Tibial nerve (tissue), 4 donors: ENCODE data around the gene HLTF. TPM values are rescaled to one million over a fixed set of nuclear protein-coding genes. Genes with fewer than 3 reads are reported as not detected.

Source experiments
- DNase-seq, 2 donors: peaks; one replicate each; pipeline ENCODE4 v3.0.0-alpha.2; 2019; ENCODE audit warnings: low spot score in 2 of 2
- H3K27ac ChIP-seq, 4 donors: fragments of 200-600 bp; sonication (generic) in 3 of 4; one replicate each; pipeline ENCODE4 v1.5.1; 2017 to 2019; ENCODE audit warnings: mild to moderate bottlenecking in 1 of 4
- H3K27me3 ChIP-seq, 2 donors: fragments of 200-600 bp; sonication (generic) in 1 of 2; one replicate each; pipeline versions ENCODE4 v1.5.1 to v1.6.0; 2017 to 2019
- H3K36me3 ChIP-seq, 3 donors: fragments of 200-600 bp; sonication (generic); one replicate each; pipeline ENCODE4 v1.5.1; 2018 to 2019
- H3K4me1 ChIP-seq, 4 donors: fragments of 200-600 bp; sonication (generic) in 3 of 4; one replicate each; pipeline ENCODE4 v1.5.1; 2017 to 2019
- H3K4me3 ChIP-seq, 4 donors: fragments of 200-600 bp; sonication (generic) in 3 of 4; one replicate each; pipeline ENCODE4 v1.5.1; 2017 to 2019; ENCODE audit warnings: mild to moderate bottlenecking in 1 of 4, moderate library complexity in 1 of 4
- H3K9me3 ChIP-seq, 4 donors: fragments of 200-600 bp; sonication (generic) in 3 of 4; one replicate each; pipeline ENCODE4 v1.5.1; 2017 to 2019
- CTCF ChIP-seq, 5 experiments: fragments of 200-600 bp in 3 of 5; fragments of 450-650 bp in 2 of 5; sonication (generic) in 3 of 5; IDR thresholded peaks; one replicate each; pipeline ENCODE4 v1.5.1; 2016 to 2019; ENCODE audit warnings: antibody characterized with exemption in 5 of 5, mild to moderate bottlenecking in 3 of 5, moderate library complexity in 2 of 5
- EP300 ChIP-seq, 2 donors: sonication (generic); formaldehyde crosslinking; IDR thresholded peaks; one replicate each; pipeline ENCODE4 v1.6.1; 2017; ENCODE audit warnings: antibody characterized with exemption in 2 of 2, mild to moderate bottlenecking in 1 of 2
- POLR2A ChIP-seq, 2 donors: fragments of 450-650 bp; IDR thresholded peaks; one replicate each; pipeline ENCODE4 v1.6.1; 2017; ENCODE audit warnings: antibody characterized with exemption in 2 of 2, mild to moderate bottlenecking in 2 of 2, moderate library complexity in 2 of 2
- WGBS, 2 donors: methylation state at CpG; one replicate each; pipeline ENCODE4 v1.1.5; 2018; 5-methylcytosine and 5-hydroxymethylcytosine counted together
- total RNA-seq, 4 donors: library from RNA; depleted of rRNA; stranded (reverse); fragments of >200 nt; gene quantifications; one replicate each; pipeline ENCODE4 v1.1.0, GENCODE V29; 2016

The HLTF gene
- total RNA-seq, 4 donors from 2014 or later = 16.9 to 28.2 (median 25.5) TPM

- TF ChIP-seq EP300 (IDR thresholded peaks at IDR 0.05) (no peak), POLR2A (IDR thresholded peaks at IDR 0.05) (no peak), CTCF (IDR thresholded peaks at IDR 0.05) (no peak)
- Histone ChIP-seq H3K27ac (no peak overlapping the region), H3K36me3 (peaks cover 0 to 37% (median 0%) of the 10 kb centered on the region in 3 donors), H3K4me3 (no peak overlapping the region), H3K27me3 (no peaks in the 10 kb centered on the region), H3K9me3 (no peaks in the 10 kb centered on the region), H3K4me1 (no peaks in the 10 kb centered on the region)
- no peak for DNase-seq
- WGBS, 2 donors = 92 to 96% methylated on average over 4 of the region's 4 CpGs
These were observed 48.6 kb downstream of the HLTF start for GRCh38 chr3:149037684-149038083.

DNA sequence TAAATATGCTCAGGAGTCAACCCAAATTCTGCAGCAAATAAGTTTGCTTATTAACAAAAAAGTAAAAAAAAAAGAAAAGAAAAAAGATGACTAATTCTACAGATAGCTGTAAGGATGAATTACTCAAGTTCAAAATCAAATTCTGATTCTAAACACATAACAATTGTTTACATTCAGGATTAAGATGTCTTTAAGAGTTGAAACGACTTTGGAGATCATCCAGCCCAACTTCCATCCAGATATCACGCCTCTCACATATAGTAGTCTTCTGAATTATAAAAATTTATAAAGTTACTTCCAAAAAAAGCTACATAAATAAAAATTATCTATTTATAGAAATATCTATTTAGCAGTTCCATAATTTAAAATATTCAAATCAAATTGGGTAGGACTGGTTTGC lies 55.2 kb downstream of the HLTF start:
- peaks cover 0 to 53% (median 0%) of the 10 kb centered on the region in 3 donors for H3K36me3 ChIP-seq
- H3K27ac ChIP-seq = no peak overlapping the region
- no peaks in the 10 kb centered on the region for H3K9me3 ChIP-seq
- no peaks in the 10 kb centered on the region for H3K4me1 ChIP-seq
- DNase-seq = no peak
- TF ChIP-seq POLR2A (IDR thresholded peaks at IDR 0.05) = no peak
- TF ChIP-seq CTCF (IDR thresholded peaks at IDR 0.05) = no peak
- no peak for TF ChIP-seq EP300 (IDR thresholded peaks at IDR 0.05)
- 83 to 91% methylated on average over 2 of the region's 2 CpGs for WGBS, 2 donors
- no peak overlapping the region for H3K4me3 ChIP-seq
- no peaks in the 10 kb centered on the region for H3K27me3 ChIP-seq

- Histone ChIP-seq H3K4me3 (no peak overlapping the region), H3K4me1 (no peaks in the 10 kb centered on the region), H3K36me3 (peaks cover 0 to 81% (median 13%) of the 10 kb centered on the region in 3 donors), H3K9me3 (peaks cover 0 to 12% (median 2%) of the 10 kb centered on the region in 4 donors), H3K27me3 (no peaks in the 10 kb centered on the region), H3K27ac (no peak overlapping the region)
- 57 to 59% methylated on average over 4 of the region's 4 CpGs for WGBS, 2 donors
- DNase-seq = no peak
- no peak for TF ChIP-seq POLR2A (IDR thresholded peaks at IDR 0.05)
- TF ChIP-seq CTCF (IDR thresholded peaks at IDR 0.05) = no peak
- TF ChIP-seq EP300 (IDR thresholded peaks at IDR 0.05) = no peak
These were observed 59.6 kb downstream of the HLTF start for GRCh38 chr3:149026718-149027117.

DNA sequence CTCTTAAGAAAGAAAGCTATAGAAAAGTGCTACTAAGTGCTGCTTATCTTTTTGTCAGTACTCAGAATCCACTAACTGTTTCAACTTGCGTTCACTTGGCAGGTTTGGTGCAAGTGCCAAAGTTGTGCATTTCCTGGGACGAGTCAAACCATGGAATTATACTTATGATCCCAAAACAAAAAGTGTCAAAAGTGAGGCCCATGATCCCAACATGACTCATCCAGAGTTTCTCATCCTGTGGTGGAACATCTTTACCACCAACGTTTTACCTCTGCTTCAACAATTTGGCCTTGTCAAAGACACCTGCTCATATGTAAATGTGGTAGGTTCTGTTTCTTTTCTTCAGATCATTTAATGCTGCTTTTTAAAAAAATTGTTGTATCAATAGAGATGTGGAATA lies 62.4 kb downstream of the HLTF start:
- Histone ChIP-seq H3K4me3 (no peak overlapping the region), H3K4me1 (peaks cover 0 to 9% (median 2%) of the 10 kb centered on the region in 4 donors), H3K36me3 (peaks cover 0 to 79% (median 13%) of the 10 kb centered on the region in 3 donors), H3K27ac (no peak overlapping the region), H3K27me3 (no peaks in the 10 kb centered on the region), H3K9me3 (peaks cover 0 to 12% (median 2%) of the 10 kb centered on the region in 4 donors)
- WGBS, 2 donors = 82 to 87% methylated on average over 3 of the region's 3 CpGs
- TF ChIP-seq CTCF (IDR thresholded peaks at IDR 0.05) (no peak), POLR2A (IDR thresholded peaks at IDR 0.05) (no peak), EP300 (IDR thresholded peaks at IDR 0.05) (no peak)
- DNase-seq = no peak

DNA sequence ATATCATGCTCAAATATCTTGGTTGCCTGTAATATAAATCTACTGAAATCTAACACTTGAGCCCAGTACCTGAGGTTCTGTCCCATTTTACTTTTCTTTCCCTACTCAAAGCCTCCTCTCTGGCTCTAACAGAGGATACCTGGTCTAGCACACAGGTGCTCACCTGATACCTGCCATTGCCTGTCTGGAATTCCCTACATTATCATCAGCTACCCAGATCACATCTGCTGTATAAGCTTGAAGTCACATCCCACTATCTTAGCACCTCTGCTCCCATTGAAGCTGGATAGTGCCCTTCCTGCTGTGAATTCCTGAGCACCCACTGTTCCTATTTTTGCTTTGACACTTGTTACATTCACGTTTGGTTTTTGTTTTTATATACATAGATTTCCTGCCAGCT lies 64.5 kb downstream of the HLTF start:
- 34 to 41% methylated on average over 1 of the region's 1 CpG for WGBS, 2 donors
- no peak for TF ChIP-seq POLR2A (IDR thresholded peaks at IDR 0.05)
- no peak for TF ChIP-seq CTCF (IDR thresholded peaks at IDR 0.05)
- no peak for TF ChIP-seq EP300 (IDR thresholded peaks at IDR 0.05)
- no peaks in the 10 kb centered on the region for H3K27me3 ChIP-seq
- H3K27ac ChIP-seq = no peak overlapping the region
- H3K36me3 ChIP-seq = peaks cover 0 to 70% (median 13%) of the 10 kb centered on the region in 3 donors
- no peak for DNase-seq
- peaks cover 0 to 12% (median 2%) of the 10 kb centered on the region in 4 donors for H3K9me3 ChIP-seq
- H3K4me3 ChIP-seq = no peak overlapping the region
- H3K4me1 ChIP-seq = peaks cover 0 to 13% (median 2%) of the 10 kb centered on the region in 4 donors
